Measurements from ENCODE around the gene LARP4B. TPM values are rescaled to one million over a fixed set of nuclear protein-coding genes. Genes with fewer than 3 reads are reported as not detected.

The LARP4B gene
- total RNA-seq, 1 donor from 2014 or later, result 33.1 TPM

- peak overlapping the region; percentile 23 for H3K27ac ChIP-seq
- Mint-ChIP-seq H3K36me3 (peaks cover 26% of the 10 kb centered on the region), H3K9me3 (no peaks in the 10 kb centered on the region), H3K4me3 (no peak overlapping the region), H3K27ac (no peak overlapping the region), H3K27me3 (ENCODE audit: insufficient read depth, low read depth) (peaks cover 6% of the 10 kb centered on the region), H3K4me1 (no peaks in the 10 kb centered on the region)
- H3K9me3 ChIP-seq (ENCODE audit: low read depth), result no peaks in the 10 kb centered on the region
- H3K9ac ChIP-seq, result no peak overlapping the region
- H4K20me1 ChIP-seq (ENCODE audit: low read depth), result peaks cover 9% of the 10 kb centered on the region
- no peaks in the 10 kb centered on the region for H3K27me3 ChIP-seq
- DNase-seq (ENCODE audit: low spot score), result no peak
- no peaks in the 10 kb centered on the region for H3K4me1 ChIP-seq
- peaks cover 11% of the 10 kb centered on the region for H3K36me3 ChIP-seq
- H3K4me3 ChIP-seq, result no peak overlapping the region
- H3F3A ChIP-seq (ENCODE audit: low read depth), result peaks cover 11% of the 10 kb centered on the region
- no peak overlapping the region for H2AFZ ChIP-seq (replicated peaks)
- no peak for TF ChIP-seq EZH2phosphoT487 (IDR thresholded peaks at IDR 0.05)
- no peak for TF ChIP-seq EZH2 (IDR thresholded peaks at IDR 0.05)
- no peak for TF ChIP-seq CTCF (IDR thresholded peaks at IDR 0.05)
- H3K79me2 ChIP-seq (ENCODE audit: low read depth), result no peaks in the 10 kb centered on the region
- no peak overlapping the region for H3K4me2 ChIP-seq
Observed at GRCh38 chr10:811379-812175, 119.9 kb downstream of the LARP4B start.

GRCh38 chr10:810351-810846, 121.1 kb downstream of the LARP4B start:
- H3K36me3 ChIP-seq, result peaks cover 11% of the 10 kb centered on the region
- no peak overlapping the region for H3K4me2 ChIP-seq
- peaks cover 11% of the 10 kb centered on the region for H3F3A ChIP-seq (ENCODE audit: low read depth)
- H3K9me3 ChIP-seq (ENCODE audit: low read depth), result no peaks in the 10 kb centered on the region
- H3K9me3 Mint-ChIP-seq, result no peaks in the 10 kb centered on the region
- no peaks in the 10 kb centered on the region for H3K79me2 ChIP-seq (ENCODE audit: low read depth)
- H3K27ac Mint-ChIP-seq, result no peak overlapping the region
- H4K20me1 ChIP-seq (ENCODE audit: low read depth), result peaks cover 6% of the 10 kb centered on the region
- H3K4me1 Mint-ChIP-seq, result no peaks in the 10 kb centered on the region
- TF ChIP-seq EZH2 (IDR thresholded peaks at IDR 0.05) (no peak), EZH2phosphoT487 (IDR thresholded peaks at IDR 0.05) (no peak), CTCF (IDR thresholded peaks at IDR 0.05) (peak; percentile 71)
- H3K27me3 ChIP-seq, result no peaks in the 10 kb centered on the region
- H3K27ac ChIP-seq, result no peak overlapping the region
- peak; percentile 76 for DNase-seq (ENCODE audit: low spot score)
- H2AFZ ChIP-seq (replicated peaks), result no peak overlapping the region
- peaks cover 27% of the 10 kb centered on the region for H3K36me3 Mint-ChIP-seq
- H3K27me3 Mint-ChIP-seq (ENCODE audit: insufficient read depth, low read depth), result peaks cover 5% of the 10 kb centered on the region
- H3K4me3 Mint-ChIP-seq, result no peak overlapping the region
- no peaks in the 10 kb centered on the region for H3K4me1 ChIP-seq
- no peak overlapping the region for H3K4me3 ChIP-seq
- H3K9ac ChIP-seq, result no peak overlapping the region

GRCh38 chr10:809671-810350, 121.7 kb downstream of the LARP4B start:
- TF ChIP-seq EZH2phosphoT487 (IDR thresholded peaks at IDR 0.05) (no peak), CTCF (IDR thresholded peaks at IDR 0.05) (no peak)
- H3K27me3 Mint-ChIP-seq (ENCODE audit: insufficient read depth, low read depth), result peaks cover 4% of the 10 kb centered on the region
- peaks cover 21% of the 10 kb centered on the region for H3K36me3 Mint-ChIP-seq
- H3K4me1 Mint-ChIP-seq, result no peaks in the 10 kb centered on the region
- peaks cover 11% of the 10 kb centered on the region for H3K36me3 ChIP-seq
- DNase-seq (ENCODE audit: low spot score), result no peak
- H3K79me2 ChIP-seq (ENCODE audit: low read depth), result no peaks in the 10 kb centered on the region
- peaks cover 4% of the 10 kb centered on the region for H4K20me1 ChIP-seq (ENCODE audit: low read depth)
- no peaks in the 10 kb centered on the region for H3K9me3 Mint-ChIP-seq
- peaks cover 11% of the 10 kb centered on the region for H3F3A ChIP-seq (ENCODE audit: low read depth)
- H2AFZ ChIP-seq (replicated peaks), result no peak overlapping the region
- no peak overlapping the region for H3K4me3 ChIP-seq
- H3K27ac Mint-ChIP-seq, result no peak overlapping the region
- no peaks in the 10 kb centered on the region for H3K9me3 ChIP-seq (ENCODE audit: low read depth)
- H3K27me3 ChIP-seq, result no peaks in the 10 kb centered on the region
- no peaks in the 10 kb centered on the region for H3K4me1 ChIP-seq
- no peak overlapping the region for H3K4me3 Mint-ChIP-seq
- H3K4me2 ChIP-seq, result no peak overlapping the region
- H3K27ac ChIP-seq, result no peak overlapping the region
- no peak overlapping the region for H3K9ac ChIP-seq

All from neural progenitor cell (in vitro differentiated cells).